Activated T-helper 1 cell treated with Interleukin-2 at 50 U/mL for 16 hours (primary cell): ENCODE data around the gene L3MBTL3.
A peak's percentile ranks its signal among the peaks of the same experiment; 100 is the strongest.

ENCODE experiments used
- DNase-seq: peaks from one replicate; pipeline ENCODE4 v3.0.0-alpha.2; 2020; ENCODE audit warnings: low read depth

L3MBTL3 gene

DNA sequence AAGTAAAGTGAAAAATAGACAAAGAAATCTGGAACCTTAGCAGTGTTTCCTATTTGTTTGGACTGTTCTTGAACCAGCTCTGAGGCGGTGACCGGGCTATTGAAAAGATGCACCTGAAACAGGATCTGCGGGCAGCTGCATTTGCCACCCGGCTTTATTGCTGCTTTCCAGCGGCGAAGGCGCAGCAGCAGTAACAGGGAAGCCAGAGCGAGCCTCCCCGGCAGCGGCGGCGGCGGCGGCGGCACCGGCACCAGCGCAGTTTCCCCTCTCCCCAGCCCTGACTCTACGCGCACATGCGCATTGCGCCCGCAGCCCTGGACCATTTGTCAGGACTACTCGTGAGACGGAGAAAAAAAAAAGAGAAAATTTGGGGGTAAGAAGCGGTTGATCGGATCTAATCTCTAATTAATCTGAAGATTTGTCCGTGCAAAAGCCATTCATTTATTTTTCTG lies at the start of gene L3MBTL3:
TSS of gene L3MBTL3 (plus strand) at position 290 of the 452 bp plus-strand sequence. CDS start 24,119 bp downstream, outside the sequence.
- DNase-seq, result peak; percentile 82

DNA sequence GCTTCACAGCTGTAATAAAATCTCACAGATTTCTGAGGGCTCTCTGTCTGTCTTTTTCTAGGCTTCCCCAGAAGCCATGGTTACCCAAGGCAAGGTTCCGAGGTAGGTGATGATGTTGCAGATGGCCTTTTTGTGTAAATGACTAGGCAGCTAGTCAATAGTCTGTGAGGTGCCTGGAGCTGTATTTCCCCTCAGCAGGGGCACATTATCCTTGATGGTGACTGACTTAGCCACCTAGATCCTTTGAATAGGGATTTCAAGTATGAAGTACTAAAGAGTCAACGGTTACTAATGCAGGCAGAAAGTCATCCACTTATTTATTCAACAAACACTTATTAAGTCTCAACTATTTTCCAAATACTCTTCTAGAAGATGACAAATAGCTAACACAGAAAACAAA lies 49.3 kb upstream of the L3MBTL3 start:
- no peak for DNase-seq

DNA sequence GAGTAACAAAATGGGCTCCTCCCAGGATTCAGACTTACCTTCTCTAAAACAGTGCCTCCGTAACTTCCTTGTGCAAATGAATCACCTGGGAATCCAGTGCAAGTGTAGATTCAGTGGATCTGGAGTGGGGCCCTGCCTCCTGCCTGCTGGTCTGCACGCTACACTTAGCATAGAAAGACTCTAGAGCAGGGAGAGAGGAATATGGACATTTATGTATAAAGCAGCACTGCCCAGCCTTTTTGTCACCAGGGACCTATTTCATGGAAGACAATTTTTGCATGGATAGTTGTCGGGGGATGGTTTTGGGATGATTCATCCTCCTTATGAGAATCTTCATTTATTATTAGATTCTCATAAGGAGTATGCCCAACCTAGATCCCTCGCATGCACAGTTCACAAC lies 42.3 kb upstream of the L3MBTL3 start:
- no peak for DNase-seq

DNA sequence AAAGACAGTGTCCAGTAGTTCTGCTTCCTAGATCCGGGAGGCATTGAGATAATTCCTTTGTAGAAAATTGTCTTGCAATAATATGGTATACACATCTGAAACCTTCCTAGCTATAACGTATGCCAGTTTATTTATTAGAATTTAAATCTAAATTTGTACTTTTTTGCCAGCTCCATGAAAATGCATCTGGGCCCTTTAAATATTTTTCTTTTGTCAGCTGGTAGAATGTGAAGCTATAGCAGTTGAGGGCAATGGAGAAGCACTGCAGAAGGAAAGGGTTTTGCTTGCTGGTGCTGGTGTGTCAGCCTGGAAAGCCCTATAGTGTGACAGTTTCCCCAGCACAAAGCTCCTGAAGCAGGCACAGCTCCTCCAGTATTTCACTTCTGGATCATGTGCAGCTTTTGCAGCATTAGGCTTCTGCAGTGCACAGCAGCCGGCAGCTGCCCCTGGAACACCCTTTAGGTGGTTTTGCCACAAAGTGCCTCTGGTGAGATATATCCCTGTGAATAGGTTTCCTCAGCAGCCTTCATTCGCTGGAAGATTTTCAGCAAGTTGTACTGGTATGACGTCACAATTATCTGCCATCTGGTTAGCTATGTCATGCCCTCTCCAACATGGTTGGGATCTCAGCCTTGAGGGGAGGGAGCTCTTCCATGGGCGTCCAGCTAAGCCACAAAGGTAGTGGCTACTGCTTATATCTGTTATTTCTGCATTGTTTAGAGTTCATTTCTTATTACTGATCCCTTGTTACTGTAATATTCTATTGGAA lies 40.0 kb upstream of the L3MBTL3 start:
- no peak for DNase-seq

DNA sequence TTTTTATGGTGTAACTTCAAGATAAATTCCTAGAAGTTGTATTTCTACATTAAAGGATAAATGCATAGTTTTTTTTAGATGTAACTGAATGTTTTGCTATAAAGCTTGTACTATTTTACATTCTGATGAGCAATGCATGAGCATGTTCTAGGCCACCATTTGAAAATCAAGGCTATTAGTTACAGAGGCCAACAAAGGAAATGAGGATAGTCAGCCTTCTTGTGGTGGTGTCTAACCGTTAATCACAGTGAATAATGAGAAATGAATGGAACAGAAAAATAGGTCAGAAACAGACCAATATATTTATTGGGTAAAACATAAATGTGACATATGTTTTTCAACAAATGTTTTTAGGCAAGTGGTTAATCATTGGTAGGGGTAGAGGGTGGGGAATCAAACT lies 37.6 kb upstream of the L3MBTL3 start:
- DNase-seq, result no peak

DNA sequence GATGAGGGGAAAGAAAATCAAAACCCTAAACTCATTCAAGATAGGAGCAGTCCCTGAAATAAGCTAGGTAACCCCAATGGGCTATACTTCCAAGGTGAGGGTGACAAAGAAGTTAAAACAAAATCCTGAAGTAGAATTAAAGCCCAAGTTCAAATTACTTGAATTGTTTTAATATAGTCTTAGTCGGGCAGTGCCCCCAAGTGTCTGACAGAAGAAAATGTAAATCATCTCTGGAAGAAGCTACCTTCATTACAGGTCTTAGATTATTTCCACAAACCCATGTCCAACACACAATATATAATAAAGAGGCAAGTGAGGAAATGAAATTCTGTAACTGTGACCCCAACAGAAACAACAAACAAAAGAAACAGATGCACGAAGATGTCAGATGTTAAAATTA lies 36.8 kb upstream of the L3MBTL3 start:
- DNase-seq, result no peak

DNA sequence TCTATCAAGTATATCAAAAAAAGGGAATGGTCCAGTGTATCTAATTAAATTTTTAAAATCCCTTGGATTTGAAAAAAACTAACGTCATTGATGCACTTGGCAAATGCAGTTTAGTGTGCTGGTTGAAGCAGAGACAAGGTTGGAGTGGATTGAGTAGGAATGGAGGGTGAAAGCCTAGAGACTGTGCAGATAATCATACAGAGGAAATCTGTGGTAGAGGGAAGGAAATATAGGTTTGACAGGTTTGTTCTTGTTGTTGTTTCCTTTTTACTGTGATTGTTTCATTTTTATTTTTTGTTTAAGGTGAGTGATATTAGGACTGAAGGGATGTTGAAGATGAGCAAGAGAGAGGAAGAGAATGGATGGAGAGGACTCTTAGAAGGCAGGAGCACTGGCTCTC lies 29.0 kb upstream of the L3MBTL3 start:
- DNase-seq, result no peak

DNA sequence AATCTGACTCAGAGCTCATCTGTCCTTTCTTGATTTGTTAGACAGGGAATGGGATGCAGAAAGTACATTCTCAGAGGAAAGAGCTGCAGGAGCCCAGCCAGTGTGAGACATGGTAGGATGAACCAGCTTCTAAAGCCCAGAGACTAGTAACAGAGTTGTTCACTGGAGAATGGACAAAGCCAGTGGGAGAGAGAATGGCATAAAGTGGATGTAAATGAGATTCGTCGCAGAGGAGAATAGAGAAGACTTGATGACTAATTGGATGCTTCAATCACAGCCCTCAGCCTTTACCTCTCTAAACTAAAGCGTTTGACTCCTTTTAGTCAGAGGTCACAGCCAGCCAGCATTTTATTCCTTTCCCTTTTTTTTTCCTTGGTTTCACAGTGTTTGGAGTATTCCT lies 25.5 kb upstream of the L3MBTL3 start:
- DNase-seq, result no peak

DNA sequence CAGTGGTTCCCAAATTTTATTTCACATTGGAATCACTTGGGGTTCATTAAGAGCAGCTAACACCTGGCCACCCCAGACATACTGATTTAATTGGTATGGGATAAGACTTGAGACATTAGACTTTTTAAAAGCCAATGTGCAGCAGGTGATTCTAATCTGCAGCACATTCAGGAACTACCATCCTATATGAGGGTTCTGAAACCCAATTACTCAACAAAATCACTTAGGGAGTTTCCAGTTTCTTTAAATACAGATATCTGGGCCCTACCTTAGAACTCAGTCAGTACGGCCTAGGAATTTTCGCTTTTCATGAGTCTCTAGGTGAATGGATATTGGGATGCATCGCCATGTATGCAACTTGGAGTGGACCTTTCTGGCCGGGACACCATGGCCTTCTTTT lies 24.0 kb upstream of the L3MBTL3 start:
- no peak for DNase-seq

DNA sequence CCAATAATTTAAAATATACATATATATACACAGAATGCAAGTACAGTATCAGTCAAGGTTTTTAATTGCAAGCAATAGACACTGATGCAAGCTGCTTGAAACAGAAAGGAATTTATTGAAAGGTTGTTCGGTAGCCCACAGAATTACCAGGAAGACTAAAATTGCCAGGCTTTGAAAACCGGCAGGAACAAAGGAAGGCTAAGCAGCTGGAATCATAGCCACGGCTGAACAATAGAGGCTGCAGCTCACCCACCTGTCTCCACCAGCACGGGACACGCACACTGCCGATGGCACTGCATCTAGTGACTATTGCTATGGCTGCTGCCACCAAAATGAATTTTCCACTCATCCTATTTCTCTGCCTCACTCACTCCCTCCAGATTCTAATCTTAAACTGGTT lies 22.0 kb upstream of the L3MBTL3 start:
- no peak for DNase-seq

DNA sequence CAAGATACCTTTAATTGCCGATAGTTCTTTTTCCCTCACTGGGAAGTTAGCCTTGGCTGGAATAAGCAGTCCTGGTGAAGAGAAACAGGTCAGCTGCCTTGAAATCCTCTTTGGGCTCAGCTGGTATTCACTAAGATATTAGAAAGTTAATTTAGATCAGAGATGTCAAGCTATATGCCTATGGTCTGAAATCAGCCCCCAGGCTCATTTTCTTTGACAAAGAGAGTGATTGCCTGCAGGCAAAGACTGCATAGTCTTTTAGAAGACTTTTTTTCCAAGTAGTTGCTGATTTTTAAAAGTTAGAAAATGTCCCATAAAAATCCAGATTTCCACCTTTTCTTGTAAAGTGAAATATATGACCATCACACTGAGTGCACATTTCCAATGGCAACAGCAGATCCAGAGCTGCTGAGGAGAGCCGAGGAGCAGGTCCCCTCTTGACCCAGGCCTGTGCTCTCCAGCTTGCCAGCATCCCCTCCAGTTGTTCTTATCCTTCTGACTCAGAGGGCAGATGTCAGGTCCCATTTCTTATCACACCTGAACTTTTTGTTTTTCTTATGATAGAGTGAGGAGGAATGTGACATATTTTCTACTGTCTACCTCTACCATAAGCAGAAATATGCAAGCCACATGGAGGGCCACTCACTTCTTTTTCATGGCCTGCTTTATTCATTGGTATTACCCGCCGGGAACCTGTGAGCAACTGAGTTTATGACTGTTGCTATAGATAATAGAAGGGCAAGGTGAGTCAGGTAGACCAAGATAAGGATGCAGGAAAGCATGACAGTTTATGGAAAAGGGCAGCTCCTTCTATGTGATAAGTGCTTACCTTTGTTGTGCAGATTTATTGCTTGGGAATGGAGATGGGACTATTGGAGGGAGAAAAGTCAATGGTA lies 17.6 kb upstream of the L3MBTL3 start:
- DNase-seq, result no peak

GRCh38 chr6:130008236-130008873 lies 10.0 kb upstream of the L3MBTL3 start:
- DNase-seq, result no peak

DNA sequence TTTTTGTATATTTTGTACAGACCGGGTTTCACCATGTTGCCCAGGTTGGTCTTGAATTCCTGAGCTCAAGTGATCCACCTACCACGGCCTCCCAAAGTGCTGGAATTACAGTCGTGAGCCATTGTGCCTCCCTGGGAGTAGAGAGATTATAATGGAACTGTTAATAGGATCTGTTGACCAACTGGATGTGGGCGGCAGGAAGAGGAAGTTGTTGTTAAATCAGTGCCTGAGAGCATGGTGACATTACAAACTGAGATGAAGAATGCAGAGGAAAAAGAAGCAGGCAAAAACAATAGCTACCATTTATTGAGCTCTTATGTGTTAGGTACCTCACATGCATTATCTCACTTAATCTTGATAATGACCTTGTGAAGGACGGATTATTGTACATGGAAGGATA lies 9.2 kb upstream of the L3MBTL3 start:
- DNase-seq, result no peak

GRCh38 chr6:130010387-130010786 lies 8.0 kb upstream of the L3MBTL3 start:
- DNase-seq, result no peak

DNA sequence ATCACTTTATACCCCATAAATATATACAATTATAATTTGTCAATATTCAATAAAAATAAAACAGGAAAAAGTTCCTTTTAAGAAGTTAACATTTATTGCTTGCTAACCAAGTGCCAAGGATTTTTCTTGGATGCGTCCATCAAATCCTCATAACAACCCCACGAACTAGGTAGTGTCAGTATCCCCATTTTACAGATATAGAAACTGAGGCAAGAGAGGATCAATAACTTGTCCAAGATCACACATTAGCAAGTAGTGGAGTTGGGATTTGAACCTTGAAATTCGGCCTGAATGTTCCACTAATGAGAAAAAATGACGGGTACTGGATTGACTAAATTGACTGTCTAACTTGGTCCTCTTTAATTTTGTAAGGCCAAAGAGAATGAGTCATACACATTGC lies 5.7 kb upstream of the L3MBTL3 start:
- no peak for DNase-seq

GRCh38 chr6:130018744-130019325 lies 454 bp downstream of the L3MBTL3 start:
- peak; percentile 18 for DNase-seq

GRCh38 chr6:130019326-130020072 lies 1.1 kb downstream of the L3MBTL3 start:
- DNase-seq, result peak; percentile 13

DNA sequence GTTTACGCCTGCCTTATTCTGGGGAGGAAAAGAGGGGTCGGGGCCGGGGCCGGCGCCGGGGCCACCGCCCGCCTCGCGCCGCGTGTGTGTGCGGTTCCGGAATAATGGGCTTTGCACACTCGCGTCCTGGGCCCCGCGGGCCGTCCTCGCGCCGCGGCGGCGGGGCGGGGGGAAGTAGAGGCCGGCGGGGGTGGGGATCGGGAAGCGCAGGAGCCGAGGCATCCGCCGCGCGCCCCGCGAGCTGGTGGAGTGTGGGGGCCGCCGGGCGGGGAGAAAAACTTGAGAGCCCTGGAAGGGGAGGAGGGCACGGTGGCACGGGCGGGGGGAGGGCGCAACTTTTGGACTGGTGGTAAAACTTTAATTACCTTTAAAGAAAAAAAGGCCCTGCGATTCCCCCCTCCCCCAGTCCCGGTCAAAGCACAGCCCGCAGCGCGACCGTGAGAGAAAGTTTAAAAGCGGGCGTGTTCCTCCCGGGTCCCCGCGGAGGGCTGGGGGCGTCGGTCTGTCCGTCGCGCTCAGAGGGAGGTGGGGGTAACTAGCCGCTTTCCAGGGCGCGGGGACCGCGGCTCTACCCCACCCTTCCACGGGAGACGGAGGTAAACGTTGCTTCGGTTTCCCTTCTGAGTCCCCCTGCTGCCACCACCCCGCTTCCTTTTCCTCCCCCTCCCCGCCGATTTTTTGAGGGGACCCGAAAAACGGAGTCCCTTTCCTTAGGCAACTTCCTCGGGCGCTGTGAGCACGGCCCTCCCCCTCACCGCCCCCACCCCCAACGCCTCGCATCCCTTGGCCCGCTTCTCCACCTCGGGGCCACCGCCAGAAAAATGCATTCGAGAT lies 1.9 kb downstream of the L3MBTL3 start:
- DNase-seq, result peak; percentile 21

DNA sequence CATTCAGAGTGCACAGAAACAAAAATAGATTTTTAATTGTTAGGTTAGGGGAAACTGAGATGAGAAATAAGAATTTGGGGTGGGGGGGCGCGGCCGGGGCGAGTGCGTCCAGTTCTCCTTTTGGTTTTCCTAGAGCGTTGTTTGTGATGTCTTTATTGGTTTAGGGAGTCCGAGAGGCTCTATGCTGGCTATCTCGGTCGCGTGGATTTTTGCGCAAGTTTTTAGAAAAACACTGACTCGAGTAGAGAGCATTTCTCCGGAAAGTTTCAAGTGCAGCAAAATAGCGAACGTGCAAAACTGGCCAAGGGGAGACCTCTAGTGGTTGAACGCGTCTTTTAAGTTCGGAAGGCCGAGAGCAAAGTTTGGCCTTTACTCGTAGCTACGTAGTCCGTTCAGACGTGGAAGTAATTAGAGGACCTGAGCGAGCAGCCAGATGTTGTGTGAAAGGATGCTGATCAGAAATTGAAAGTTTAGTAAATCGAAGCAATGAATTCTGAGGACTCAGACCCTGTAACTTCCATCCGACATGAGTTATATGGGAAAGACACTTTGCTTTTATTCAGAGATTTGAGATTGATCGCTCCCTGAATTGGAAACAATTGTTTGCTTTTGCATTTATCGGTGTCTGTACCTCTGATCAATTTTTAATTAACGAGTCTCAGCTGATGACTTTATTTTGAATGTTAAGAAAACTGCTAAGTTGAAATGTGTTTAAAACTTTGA lies 2.7 kb downstream of the L3MBTL3 start:
- peak; percentile 54 for DNase-seq

DNA sequence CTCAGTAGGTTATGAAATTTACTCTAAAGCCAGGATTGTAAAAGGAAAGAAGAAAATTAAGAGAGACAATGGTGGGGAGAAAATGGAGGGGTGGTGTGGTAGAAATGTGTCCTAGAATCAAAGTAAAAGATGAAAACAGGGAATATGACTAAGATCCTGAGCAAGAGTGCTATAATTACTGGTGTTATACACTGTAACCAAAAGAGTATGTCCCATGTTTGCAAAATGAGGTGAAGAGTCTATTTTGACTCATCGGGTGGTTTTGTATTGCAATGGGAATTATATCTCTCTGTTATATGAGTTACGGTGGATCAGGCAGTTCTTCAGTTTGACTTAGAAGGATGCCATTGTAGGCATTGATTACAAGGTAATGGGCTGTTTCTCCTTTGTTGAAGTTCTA lies 8.5 kb downstream of the L3MBTL3 start:
- no peak for DNase-seq
